Breast epithelium (tissue), 3 donors: Measurements from ENCODE around the gene CX3CR1.

ENCODE experiments used
- POLR2A ChIP-seq: fragments of 450-650 bp; IDR thresholded peaks from one replicate; pipeline ENCODE4 v1.6.1; 2016; ENCODE audit warnings: antibody characterized with exemption, mild to moderate bottlenecking, moderate library complexity
- TF ChIP-seq, protein P1 (sequence below), 3 donors: fragments of 450-650 bp; IDR thresholded peaks; one replicate each; pipeline ENCODE4 v1.5.1; 2016 to 2017; ENCODE audit warnings: antibody characterized with exemption in 3 of 3, mild to moderate bottlenecking in 3 of 3, moderate library complexity in 3 of 3

DNA sequence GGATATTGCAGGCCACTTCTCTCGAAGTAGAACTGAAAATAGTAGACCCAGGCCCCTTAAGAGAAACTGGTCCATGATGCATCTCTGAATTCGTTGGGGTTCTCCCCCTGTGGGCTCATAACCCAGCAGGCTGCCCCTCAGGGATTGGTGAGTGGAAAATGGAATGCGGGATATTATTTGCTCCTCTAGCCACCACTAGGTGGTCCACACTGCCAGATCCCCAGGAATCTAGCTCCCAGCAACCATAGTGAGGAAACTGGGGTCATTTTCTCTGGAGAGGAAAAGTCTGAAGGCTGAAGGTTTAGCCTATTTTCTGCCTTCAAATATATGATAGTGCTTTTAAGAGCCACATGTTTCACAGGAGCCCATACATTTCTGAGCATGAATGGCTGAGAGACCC, 6.7 kb downstream of the CX3CR1 start:
- no peak for TF ChIP-seq POLR2A
- TF ChIP-seq, protein P1, sequence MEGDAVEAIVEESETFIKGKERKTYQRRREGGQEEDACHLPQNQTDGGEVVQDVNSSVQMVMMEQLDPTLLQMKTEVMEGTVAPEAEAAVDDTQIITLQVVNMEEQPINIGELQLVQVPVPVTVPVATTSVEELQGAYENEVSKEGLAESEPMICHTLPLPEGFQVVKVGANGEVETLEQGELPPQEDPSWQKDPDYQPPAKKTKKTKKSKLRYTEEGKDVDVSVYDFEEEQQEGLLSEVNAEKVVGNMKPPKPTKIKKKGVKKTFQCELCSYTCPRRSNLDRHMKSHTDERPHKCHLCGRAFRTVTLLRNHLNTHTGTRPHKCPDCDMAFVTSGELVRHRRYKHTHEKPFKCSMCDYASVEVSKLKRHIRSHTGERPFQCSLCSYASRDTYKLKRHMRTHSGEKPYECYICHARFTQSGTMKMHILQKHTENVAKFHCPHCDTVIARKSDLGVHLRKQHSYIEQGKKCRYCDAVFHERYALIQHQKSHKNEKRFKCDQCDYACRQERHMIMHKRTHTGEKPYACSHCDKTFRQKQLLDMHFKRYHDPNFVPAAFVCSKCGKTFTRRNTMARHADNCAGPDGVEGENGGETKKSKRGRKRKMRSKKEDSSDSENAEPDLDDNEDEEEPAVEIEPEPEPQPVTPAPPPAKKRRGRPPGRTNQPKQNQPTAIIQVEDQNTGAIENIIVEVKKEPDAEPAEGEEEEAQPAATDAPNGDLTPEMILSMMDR (IDR thresholded peaks at IDR 0.05) = no peak
